NOMO-1 treated with DMSO at 0.1 percent for 48 hours (cell line): ENCODE data around the gene LRP2BP.
"Not testable (repeated sequence)": the region's sequence is repeated elsewhere in the genome, so short reads cannot be mapped to it uniquely, and the experiment has no call there.

Experiments
- DNase-seq: peaks from one replicate; lab custom pipeline; 2025; ENCODE audit not compliant: unreplicated experiment; lab: John Stamatoyannopoulos, UW

LRP2BP gene

DNA sequence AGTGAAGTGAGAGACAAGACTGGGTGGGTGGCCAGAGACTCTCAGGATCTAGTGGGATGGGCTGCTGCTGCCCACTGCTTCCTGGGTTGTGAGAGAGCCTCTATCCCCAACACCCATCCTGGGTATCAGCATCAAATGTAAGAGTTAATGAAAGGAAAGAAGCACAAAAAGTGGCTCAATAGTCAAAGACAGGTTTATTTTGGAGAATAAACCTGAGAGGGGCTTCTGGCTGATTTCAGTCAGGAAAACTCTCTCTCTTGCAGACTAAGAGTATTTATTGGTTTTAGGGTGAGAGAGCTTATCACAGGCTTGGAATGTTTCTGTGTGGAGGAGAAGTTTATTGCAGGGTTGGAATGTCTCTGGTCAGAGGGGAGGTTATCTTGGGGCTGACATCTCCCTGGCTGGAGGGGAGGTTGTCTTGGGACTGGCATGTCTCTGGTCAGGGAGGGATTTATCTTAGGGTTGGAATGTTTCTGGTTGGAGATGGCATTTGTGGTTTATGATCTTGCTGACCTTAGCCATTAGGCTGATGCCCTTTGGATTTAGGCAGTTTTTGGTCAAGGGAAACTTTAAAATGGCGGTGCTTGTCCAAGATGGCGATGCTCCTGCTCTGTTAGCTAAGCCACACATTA, 65.7 kb downstream of the LRP2BP start:
- DNase-seq = not testable (repeated sequence)

DNA sequence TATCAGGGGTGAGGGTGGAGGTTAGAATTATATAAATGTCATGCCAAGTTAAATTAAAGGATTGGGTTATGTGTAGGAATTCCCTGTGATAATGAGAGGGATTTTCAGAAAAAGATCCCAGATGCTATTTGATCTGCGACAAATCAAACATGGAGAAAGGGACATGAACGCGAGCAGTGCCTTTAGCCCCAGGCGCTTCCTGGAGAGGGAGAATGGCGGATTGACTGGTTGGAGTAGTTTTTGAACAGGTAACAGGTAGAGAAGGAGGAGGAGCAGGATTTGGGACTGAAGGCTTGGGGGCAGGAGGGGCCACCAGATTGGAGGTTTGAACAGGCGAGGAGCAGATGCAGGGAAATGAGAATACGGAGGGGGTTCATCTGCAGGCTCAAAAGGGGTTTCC, 67.1 kb downstream of the LRP2BP start:
- no peak for DNase-seq

DNA sequence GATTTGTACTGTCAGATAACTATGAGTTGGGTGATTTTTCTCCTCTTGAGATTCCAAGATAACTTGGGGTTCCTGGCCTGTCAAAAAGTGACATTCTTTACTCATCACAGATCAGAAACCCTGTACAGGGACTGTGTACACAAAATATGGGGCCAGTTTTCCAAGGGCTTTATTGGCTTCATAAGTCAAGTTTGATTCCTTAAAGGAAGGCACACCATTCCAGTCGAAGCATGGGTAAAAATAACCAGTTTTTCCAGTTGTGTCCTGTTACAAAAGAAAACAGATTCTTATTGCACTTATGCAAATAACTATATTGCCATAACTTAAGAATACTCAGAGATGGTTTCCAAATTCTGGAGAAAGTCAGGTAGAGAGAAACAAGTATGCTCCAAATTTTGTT, 70.0 kb downstream of the LRP2BP start:
- not testable (repeated sequence) for DNase-seq

GRCh38 chr4:185324361-185324760, 71.4 kb downstream of the LRP2BP start:
- DNase-seq = not testable (repeated sequence)

GRCh38 chr4:185323606-185324005, 72.1 kb downstream of the LRP2BP start:
- no peak for DNase-seq

DNA sequence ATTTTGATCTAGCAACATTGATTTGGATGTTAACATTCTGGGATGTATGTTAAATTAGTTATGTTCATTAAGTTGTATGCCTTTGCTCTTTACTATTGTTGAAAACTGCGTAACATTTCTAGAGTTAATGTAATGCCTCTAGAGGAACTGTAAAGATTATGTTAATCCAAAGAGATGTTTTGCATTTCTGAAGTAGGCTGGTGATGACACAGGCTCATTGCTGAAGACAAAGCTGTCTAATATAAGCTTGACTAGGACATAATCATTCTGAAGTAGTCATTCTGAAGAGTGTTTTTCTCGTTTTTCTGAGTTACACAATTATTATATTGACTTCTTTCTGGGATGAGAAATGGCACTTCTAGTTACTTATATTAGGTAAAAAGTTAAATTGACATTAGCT, 72.9 kb downstream of the LRP2BP start:
- DNase-seq = no peak

DNA sequence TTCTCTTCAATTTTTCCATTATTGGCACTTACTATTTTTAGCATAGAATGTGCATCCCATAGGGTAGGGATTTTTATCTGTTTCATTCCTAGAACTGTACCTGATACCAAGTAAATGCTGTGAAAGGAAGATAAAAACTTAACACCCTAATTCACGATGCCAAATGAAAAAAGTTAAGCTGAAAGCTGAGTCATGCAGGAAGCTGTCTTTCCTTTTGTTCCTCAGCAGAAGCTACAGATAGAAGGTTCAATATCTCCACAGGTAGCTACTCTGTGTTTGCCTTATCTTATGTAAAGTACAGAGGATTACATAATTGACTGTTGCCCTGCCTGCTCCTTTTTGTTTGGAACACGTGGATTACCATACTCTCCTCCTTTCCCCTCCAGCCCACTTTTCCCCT, 77.0 kb downstream of the LRP2BP start:
- no peak for DNase-seq

- no peak for DNase-seq
Measured at GRCh38 chr4:185317880-185318279, 77.8 kb downstream of the LRP2BP start.

DNA sequence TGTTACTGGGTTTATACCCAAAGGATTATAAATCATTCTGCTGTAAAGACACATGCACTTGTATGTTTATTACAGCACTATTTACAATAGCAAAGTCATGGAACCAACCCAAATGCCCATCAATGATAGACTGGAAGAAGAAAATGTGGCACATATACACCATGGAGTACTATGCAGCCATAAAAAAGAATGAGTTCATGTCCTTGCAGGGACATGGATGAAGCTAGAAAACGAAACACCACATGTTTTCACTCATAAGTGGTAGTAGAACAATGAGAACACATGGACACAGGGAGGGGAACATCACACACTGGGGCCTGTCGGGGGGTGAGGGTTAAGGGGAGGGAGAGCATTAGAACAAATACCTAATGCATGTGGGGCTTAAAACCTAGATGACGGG, 78.3 kb downstream of the LRP2BP start:
- DNase-seq = not testable (repeated sequence)
